OCI-LY1 (cell line): ENCODE data around the gene ILF3.

ENCODE experiments used
- EZH2 ChIP-seq: fragments of 200-600 bp; sonication (generic), shearing (Covaris generic); IDR thresholded peaks from 2 replicates; pipeline ENCODE4 v1.8.0; 2017; ENCODE audit warnings: borderline replicate concordance, mixed run types, mild to moderate bottlenecking, antibody characterized with exemption, low read length, moderate library complexity, mixed read lengths
- TF ChIP-seq, protein P1 (sequence below): fragments of 200-600 bp; sonication (generic), shearing (Covaris generic); IDR thresholded peaks from 2 replicates; pipeline ENCODE4 v1.5.1; 2017; ENCODE audit warnings: mild to moderate bottlenecking, antibody characterized with exemption, low read length, moderate library complexity, mixed read lengths

DNA sequence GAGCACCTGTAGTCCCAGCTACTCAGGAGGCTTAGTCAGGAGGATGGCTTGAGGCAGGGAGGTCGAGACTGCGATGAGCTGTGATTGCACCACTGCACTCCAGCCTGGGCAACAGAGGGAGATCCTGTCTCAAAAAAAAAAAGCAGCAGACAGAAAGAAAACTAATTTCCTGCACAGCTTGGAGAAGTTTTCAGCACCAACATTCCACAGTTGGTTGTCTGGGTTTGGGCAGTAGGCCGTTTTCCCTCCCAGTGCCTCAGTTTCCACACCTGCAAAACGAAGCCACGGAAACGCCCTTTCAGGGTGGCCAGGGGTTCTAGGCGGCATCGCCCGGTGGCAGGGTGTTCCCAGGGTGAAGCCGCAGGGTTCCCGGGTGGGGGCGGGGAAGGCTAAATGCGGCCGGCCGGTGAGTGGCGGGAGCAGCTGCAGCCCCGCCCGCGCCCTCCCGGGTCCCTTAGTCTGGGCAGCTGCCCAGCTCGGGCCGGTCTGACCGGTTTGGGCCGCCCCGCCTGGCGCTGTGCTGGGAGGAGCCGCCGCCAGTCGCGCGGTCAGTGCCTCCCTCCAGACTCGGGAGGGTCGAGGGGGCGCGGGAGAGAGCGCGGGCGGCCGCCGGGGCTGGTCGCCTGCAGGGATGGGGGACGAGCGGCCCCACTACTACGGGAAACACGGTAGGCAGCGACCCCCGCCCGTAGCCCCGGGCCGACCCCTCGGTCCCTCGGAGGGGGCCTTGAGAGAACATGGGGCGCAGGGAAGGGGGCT, 29.0 kb upstream of the ILF3 start, which contains the start of gene SLC44A2:
- TF ChIP-seq, protein P1, sequence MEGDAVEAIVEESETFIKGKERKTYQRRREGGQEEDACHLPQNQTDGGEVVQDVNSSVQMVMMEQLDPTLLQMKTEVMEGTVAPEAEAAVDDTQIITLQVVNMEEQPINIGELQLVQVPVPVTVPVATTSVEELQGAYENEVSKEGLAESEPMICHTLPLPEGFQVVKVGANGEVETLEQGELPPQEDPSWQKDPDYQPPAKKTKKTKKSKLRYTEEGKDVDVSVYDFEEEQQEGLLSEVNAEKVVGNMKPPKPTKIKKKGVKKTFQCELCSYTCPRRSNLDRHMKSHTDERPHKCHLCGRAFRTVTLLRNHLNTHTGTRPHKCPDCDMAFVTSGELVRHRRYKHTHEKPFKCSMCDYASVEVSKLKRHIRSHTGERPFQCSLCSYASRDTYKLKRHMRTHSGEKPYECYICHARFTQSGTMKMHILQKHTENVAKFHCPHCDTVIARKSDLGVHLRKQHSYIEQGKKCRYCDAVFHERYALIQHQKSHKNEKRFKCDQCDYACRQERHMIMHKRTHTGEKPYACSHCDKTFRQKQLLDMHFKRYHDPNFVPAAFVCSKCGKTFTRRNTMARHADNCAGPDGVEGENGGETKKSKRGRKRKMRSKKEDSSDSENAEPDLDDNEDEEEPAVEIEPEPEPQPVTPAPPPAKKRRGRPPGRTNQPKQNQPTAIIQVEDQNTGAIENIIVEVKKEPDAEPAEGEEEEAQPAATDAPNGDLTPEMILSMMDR = no peak
- TF ChIP-seq EZH2 = no peak
